Measurements from ENCODE around the gene GPRC5B.
A peak's percentile ranks its signal among the peaks of the same experiment; 100 is the strongest.

The GPRC5B gene

GRCh38 chr16:19872179-19872863 lies 12.3 kb downstream of the GPRC5B start:
- no peak for DNase-seq (ENCODE audit: low spot score)

- no peak for DNase-seq (ENCODE audit: low spot score)
These were observed 12.9 kb downstream of the GPRC5B start for GRCh38 chr16:19871721-19872120.

- no peak for DNase-seq (ENCODE audit: low spot score)
These were observed 16.2 kb downstream of the GPRC5B start for GRCh38 chr16:19868421-19868820.

- DNase-seq (ENCODE audit: low spot score), result no peak
These were observed 20.1 kb downstream of the GPRC5B start for GRCh38 chr16:19864566-19864965.

DNA sequence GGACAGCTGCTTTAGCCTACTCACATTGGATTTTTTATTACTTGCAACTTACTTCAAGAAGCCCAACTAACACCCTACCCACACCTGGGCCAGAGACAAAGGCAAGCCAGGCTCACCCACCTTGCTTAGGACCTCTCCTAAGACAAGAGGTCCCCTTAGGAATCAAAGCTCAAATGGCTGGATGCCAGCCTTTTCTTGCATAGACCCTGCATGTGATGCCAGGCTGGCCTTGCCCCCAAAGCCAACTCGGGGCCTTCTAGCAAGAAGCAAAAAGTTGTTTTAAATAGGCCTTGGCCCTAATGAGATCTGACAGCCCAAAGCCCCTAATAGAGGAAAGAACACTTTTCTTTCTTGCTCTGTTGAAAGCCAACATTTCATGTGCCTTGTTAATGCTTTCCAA lies 20.7 kb downstream of the GPRC5B start:
- DNase-seq (ENCODE audit: low spot score), result no peak

DNA sequence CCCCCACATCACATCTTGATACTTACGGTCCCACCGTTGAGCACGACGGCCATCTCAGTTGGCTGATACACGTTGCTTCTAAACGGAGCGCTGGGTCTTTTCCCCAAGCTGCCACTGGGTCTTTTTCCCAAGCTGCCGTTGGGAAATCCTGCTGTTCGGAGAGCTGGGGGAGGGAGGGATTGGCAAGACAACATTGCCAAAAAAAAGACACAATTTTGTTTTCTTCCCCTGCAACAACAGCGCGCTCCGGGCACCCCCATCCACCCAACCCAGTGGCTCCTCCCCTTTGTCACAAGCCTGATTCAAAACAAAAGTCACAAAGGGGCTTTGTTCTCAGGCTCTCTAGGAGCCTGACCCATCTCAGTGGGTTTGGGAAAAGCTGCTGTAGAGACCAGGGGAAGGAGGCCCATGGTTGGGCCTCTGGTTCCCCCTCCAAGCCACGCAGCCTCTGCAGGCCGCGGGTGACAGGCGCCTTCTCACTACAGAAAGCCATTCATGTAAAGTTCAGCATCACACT lies 22.8 kb downstream of the GPRC5B start:
- peak; percentile 66 for DNase-seq (ENCODE audit: low spot score)

DNA sequence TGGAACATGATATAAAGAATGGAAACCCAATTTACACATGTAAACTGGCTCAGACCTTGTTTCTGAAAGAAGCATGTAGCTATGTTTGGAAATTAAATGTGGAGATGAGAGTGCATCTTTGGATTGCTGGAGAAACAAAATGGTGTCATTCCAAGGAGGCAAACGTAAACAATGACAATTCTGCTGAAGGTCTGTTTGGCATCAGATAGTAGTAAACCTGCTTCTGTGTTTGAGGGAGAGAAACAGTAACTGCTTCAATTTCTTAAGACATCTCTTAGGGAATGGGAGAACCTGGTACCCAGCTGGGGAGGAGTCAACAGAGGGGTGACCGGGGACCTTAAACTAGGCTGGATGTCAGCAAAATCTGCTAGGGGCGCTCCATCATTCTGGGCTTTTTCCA lies 23.5 kb downstream of the GPRC5B start:
- no peak for DNase-seq (ENCODE audit: low spot score)

GRCh38 chr16:19860166-19861041 lies 24.2 kb downstream of the GPRC5B start:
- peak; percentile 65 for DNase-seq (ENCODE audit: low spot score)

DNA sequence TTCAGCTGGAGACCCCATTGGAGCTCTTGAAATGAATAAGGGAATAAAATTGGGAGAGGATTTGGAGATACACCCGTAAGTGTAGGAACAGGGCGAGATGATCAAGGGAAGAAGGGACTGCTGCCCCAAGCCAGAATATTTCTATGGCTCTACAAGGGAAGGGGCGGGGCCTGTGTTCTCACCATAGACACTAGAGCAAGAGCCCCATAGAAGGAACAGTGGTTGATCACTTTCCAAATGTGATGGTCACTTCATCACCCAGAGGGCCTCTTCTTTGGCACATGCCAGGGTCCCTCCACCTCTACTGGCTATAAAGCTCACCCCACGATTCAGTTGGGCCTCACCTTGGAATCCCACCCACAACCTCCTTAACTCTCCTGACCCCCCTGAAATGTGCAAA lies 25.0 kb downstream of the GPRC5B start:
- DNase-seq (ENCODE audit: low spot score), result no peak

DNA sequence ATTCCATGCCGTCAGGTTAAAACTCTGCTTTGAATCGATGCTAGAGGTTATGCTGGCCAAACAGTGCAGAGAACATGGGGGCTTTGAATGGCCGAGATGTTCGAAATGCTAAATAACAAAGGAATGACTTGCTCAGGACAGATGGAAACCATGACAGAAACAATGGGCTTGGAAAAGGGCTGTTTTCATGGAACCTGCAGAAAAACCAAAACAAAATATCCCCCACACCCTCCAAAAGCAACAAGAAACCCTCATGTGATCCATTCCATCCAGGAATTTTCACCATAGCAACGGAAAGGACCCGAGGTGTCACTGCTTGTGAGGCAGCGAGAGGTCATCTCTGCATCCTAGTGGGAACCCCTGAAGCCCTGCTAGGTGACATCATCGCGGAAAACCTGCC lies 25.5 kb downstream of the GPRC5B start:
- DNase-seq (ENCODE audit: low spot score), result no peak

DNA sequence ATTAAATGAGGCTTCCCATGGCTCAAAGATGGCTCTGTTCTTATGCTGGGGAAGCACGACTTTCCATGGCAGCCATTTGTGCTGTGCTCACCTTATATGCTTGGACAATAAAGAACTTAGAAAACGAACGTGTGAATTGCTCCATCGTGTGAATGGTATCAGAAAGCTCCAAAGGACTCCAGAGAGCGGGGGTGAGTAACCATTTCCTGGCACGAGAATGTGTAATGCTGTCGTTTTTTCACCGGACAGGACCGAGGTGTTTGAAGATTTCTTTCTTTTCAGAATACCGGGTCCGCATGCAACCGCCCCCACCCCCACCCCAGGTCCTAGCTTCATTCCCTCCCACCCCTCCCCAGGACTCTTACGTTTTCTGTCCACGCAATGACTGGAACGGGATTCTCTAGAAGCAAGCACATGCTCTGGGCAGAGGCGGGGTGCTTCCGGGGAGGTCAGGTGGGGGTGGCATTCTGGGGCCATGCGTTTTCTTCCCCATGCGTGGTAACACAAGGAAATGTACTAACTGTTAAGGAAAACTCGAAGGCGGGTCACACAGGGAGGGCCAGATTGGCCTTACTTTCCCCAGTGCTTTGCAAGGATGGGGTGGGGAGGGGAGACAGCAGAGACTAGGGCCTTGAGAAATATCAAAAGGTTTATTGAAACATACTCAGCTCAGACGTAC lies 26.2 kb downstream of the GPRC5B start:
- no peak for DNase-seq (ENCODE audit: low spot score)

- DNase-seq (ENCODE audit: low spot score), result no peak
These were observed 26.9 kb downstream of the GPRC5B start for GRCh38 chr16:19857593-19858339.

DNA sequence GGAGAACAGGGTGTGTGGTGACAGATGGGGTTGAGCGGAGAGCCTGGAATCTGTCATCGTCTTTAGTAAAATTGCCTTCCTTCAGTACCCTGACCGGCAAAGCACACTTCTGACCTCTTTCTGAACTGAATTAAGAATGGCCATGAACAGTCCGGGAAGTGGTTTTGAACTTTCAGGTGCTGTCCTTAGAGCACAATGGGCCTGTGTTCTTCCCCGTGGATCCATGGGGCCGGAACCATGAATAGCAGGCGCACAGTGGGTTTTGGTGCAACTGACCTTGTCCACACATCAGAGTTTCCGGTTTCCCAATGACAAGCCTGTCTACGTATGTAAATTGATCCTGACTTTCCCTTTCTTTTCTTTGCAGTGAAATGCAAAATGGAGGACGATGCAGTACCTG lies 28.5 kb downstream of the GPRC5B start:
- DNase-seq (ENCODE audit: low spot score), result no peak

GRCh38 chr16:19854543-19854876 lies 30.1 kb downstream of the GPRC5B start:
- no peak for DNase-seq (ENCODE audit: low spot score)

DNA sequence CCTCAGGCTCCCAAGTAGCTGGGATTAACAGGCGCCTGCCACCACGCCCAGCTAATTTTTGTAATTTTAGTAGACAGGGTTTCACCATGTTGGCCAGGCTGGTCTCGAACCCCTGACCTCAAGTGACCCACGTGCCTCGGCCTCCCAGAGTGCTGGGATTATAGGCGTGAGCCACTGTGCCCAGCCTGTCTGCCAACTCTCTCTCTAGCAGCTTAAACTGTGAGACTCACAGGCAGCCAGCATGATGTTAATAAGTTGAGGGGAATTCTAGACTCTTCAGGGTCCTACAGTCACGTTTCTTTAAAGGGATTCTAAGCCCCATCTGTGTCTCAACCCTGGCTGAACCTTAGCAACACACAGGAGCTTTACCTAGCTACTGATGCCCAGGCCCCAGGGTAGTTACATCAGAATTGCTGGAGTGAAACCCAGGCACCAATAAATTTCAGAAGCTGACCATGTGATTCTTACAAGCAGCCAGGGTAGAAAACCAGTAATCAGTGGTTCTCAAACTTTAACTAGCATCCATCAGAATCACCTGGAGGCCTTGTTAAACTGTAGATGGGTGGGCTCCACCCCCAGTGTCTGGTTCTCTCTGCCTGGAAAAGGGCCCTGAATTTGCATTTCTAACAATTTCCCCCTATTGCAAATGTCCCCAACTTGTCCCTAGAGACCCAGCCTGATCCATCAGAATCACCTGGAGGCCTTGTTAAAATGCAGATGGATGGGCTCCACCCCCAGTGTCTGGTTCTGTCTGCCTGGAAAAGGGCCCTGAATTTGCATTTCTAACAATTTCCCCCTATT lies 30.7 kb downstream of the GPRC5B start:
- DNase-seq (ENCODE audit: low spot score), result no peak

DNA sequence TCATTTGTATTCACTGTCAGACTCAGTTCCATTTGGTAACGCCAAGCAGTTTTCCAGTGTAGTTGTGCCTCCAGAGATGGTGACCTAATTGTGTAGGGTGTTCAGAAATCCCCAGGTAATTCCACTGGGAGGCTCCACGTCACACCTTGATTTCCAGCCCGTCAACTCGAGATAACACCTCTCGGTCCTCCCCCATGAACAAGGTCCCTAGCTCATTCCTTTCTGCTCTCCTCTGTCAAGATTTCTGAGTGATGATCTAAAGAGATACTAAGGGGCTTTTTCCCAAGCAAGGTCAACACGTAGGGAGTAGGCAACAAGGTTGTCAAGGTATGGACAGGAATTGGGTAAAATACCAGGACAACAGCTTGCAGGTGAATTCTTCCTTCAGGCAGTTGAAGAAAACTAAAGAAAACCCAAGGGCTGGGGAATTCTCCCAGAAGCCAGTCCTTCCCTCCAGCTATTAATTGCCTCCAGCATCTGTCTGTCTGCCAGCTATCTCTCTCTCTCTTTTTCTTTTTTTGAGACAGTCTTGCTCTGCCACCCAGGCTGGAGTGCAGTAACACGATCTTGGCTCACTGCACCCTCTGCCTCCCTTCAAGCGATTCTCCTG lies 31.4 kb downstream of the GPRC5B start:
- DNase-seq (ENCODE audit: low spot score), result no peak

DNA sequence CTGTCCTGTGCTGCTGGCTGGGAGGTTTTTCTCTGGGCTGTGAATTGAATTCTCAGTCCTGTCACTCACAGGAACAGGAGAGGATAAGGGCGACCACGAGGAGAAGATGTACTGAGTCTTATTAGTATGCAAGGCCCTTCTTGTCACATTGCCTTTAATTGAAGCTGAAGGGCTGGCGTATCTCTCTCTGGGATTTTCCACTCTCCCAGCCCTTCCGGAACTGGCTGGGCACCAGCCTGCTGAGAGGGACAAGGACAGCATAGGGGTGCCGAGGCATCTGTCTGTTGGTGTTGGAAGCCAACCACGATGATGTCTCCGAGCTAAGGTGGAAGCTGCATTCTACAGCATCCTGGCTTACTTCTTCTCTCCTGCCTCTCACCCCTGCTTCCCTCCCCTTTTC lies 33.2 kb downstream of the GPRC5B start:
- no peak for DNase-seq (ENCODE audit: low spot score)

DNA sequence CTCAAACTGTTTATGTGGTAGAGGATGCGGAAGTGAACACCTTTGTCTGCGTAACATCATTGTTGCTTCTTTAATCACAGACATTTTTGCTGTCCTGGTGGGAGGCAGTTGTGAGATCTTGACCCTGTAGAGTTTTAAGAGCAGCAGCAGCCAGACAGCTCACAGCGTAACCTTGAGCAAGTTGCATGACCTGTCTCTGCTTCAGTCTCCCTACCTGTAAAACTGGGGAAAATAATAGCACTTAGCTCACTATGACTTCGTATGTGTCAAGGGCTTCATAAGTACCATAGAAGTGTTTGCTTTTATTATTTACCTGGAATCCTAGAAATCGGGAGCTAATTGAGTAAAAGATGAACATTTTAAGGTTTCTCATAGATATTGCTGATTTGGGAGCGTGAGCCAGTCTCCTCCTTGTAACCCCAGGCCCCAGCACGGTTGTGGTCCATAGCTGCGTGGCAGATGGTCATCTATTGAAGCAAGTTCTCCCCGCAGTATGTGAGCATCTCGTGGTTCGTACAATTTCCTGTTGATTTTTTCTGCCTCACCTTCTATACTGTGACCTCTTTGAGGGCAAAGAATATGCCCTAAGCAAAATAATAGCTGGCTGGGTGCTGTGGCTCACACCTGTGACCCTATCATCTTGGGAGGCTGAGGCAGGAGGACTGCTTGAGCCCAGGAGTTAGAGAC lies 34.4 kb downstream of the GPRC5B start:
- DNase-seq (ENCODE audit: low spot score), result no peak

GRCh38 chr16:19848756-19849155 lies 35.9 kb downstream of the GPRC5B start:
- DNase-seq (ENCODE audit: low spot score), result no peak

GRCh38 chr16:19846436-19846835 lies 38.2 kb downstream of the GPRC5B start:
- no peak for DNase-seq (ENCODE audit: low spot score)

Measured in iPS-NIHi11 (cell line).